GM21576 (cell line): Measurements from ENCODE around the gene CCNC.
A peak's percentile ranks its signal among the peaks of the same experiment; 100 is the strongest.

Experiments
- ATAC-seq: cut with Tn5 transposase; IDR thresholded peaks from one replicate; pipeline ENCODE4 v1.9.1; 2021; ENCODE audit warnings: mild to moderate bottlenecking, moderate library complexity; ENCODE audit not compliant: unreplicated experiment

Gene CCNC

DNA sequence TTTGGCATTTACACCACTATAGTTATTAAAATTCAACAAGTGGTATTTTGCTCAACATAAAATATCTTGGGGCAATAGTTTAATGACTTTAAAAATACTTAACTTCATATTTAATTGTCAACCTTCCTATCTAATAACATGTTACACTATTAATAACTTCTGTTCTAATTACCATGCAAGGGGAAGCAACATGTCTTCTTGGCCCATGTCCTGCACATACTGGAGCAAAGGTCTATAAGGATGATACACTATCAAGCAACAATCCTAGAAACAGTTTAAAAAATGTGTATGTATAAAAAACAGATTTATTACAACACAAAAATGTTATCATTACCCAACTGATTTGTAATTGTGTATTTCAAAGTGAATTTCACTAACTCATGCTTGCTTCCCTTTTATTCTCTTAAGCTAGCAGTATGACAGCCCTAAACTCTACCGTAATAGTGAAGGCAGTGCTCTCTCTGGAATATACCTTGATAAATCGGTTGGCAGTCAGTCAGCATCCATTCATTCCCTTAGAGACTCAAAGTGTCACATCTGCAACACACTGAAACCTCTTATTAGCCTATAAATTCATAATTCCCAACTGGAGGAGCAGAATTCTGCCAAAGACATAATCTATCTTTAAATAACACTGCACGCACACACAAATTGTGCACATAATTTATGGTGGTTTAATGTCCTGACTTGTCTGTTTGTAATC, 18.3 kb downstream of the CCNC start:
- ATAC-seq: no peak

DNA sequence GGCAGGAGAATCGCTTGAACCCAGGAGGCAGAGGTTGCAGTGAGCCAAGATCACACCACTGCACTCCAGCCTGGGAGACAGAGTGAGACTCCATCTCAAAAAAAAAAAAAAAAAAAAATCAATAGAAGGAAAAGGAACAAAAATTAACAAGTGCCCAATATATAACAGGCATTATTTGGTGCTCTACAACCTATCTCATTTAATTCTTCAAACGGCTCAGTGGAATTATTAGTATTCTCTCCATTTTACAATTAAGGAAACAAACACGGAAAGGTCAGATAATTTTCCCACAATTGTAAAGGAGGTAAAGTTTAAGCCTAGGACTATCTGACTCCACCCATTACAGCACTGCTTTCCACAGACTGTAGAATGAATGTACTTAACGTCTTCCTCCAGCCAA, 19.8 kb downstream of the CCNC start:
- ATAC-seq: no peak

DNA sequence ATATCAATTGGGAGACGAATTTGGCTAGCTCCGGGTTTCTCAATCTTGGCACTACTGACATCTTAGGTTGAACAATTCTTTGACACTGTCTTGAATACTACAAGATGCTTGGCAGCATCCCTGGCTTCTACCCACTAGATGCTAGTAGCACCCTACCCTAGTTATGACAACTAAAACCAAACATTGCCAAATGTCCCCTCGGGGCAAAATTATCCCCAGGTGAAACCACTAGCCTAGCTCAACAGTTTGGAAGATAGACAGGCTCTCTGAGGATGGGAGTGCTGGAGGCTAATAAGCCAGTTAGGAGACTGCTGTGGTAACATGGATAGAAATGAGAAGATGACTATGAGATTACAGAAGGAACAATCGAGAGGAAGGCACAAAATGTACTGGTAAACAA, 20.9 kb downstream of the CCNC start:
- no peak for ATAC-seq

DNA sequence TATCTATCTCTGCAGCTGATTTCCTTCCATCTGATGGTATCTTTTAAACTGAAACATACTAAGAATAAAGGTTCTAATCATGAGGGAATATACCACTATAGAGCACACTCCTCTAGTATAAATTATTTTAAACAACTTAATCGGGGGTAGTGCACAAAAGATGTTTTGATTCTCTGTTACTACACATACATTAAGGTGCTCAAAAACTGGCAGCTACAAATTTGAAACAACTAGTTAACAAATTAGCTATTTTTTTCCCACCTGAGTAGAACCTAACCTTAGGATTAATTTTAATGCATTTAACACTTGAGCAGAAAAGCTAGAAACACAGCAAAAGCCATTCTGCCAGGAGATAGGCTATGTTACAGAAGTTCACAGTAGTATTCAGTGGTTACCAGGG, 23.0 kb downstream of the CCNC start:
- no peak for ATAC-seq

DNA sequence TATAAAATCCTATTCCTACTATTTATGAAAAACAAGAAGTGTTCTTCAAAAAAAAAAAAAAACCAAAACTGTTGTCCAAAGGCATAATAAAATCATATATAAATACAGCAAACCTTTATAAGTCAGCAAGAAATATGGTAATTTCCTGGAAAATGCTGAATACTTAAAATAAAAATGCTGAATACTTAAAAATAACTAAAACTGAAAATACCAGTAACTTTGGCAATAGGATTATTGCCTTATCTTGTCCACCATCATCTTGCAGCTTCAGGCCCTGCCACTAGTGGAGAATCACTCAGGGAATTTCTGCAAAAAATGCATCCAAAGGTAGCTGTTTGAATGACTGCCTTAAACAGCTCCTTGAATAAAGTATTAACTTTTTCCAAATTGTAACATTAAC, 24.5 kb downstream of the CCNC start:
- ATAC-seq: no peak

DNA sequence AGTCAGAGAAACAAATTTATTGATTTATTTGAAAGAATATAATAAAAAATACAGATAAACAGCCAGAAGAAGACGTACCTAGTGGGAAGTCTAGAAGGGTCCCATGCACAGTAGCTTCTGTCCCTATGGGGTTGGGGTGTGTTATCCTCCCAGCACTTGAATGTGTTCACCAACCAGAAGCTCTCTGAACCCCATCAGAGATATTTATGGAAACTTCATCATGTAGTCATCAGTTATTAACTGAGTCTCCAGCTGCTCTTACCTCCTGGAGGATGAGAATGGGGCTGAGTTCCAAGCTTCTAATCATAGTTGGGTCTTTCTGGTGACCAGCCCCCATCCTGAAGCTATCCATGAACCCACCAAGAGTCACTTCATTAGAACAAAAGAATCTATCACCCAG, 37.8 kb downstream of the CCNC start:
- ATAC-seq: no peak

DNA sequence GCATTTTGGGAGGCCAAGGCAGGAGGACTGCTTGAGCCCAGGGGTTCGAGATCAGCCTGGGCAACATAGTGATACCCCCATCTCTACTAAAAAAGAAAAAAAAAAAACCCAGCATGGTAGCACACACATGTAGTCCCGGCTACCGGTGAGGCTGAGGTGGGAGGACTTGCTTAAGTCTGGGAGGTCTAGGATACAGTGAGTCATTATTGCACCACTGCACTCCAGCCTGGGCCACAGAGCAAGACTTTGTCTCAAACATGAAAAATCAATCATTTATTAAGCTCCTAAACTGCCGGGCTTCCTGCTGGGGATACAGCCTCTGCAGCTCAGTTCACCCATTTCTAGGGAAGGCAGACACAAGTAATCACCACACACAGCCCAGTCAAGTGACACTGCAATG, 45.9 kb downstream of the CCNC start:
- no peak for ATAC-seq

DNA sequence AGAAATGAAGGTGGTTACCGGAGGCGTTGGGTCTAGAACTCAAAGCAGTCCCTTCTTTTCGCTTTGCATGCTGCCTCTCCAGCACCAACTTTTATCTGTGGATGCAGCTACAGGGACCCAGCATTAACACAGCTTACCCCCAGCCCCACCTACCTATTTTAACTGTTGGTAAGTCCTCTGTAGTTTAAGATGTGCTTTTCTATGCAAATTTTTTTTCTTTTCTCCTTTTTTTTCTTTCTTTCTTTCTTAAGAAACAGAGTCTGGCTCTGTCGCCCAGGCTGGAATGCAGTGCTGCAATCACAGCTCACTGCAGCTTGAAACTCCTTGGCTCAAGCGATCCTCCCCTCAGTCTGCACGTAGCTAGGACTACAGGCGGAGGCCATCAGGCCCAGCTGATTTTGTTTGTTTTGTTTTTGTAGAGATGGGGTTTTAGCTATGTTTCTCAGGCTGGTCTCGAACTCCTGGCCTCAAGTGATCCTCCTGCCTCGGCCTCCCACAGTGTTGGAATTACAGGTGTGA, 46.8 kb downstream of the CCNC start:
- peak; percentile 26 for ATAC-seq

DNA sequence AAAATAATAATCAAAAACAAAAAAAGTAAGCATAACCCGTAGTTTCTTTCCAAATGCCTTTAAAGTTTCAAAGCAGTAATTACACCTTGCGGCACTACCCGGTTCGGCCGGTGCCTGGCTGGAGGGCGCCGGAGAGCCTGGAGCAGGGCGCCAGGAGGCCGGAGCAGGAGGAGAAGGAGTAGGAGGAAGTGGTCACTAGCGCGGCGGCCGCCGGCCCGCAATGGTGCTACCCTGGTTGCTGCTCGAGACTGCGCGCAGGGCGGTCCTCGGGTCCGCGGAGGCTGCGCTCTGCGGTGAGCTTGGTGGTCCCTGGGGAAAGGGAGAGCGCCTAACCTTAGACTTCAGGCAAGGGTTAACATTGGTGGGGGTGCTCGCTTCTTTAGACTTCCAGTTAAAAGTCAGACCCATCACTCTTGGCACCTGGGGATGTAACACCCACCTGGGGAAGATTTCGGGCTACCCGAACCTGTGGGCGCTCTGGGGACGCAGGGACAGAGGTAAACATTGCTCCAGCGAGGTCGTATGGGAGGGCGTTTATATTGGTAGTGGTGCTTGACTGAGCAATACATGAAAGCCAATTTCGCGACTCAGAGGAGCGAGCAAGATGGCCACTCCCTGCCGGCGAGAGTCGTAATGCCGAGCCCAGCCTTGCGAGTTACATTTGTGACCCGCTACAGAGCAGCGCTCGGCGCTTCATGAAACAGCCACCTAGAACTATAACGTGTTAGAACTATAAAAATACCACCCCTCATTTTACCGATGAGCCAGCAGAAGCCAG, 47.4 kb downstream of the CCNC start:
- peak; percentile 95 for ATAC-seq

DNA sequence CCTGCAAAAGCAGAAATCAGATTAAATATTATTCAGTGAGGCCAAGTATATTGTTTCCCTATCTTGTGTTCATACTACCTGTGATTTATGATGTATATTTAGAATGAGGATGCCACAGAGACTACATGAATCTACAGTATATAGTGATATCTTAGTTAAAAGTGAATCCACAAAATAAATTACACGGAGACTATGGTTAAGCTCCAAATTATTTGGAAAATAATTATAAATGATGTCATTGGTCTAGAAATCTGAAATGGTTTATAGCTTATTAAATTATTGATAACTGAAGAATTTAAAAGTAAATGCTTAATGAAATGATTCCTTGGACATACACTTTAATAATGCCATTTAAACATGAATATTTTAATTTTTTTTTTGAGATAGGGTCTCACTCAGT, 49.0 kb downstream of the CCNC start:
- no peak for ATAC-seq

DNA sequence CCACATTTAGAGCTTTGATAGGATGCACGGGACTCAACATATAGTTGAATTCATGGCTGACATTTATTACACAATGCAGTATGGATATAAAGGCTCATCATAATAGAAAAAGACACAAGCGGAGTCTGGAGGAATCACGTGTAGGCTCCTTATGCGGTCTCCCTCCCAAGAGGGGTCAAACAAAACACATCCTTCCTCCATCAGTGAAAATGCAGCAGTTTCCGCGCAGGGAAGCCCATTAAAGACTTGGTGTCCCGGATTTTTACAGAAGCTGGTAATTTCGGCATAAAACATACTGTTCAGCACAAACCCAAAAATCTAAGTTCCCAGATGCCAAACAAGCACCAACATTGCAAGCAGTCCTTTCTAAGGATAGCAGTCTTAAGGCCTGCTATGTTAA, 54.4 kb downstream of the CCNC start:
- no peak for ATAC-seq

DNA sequence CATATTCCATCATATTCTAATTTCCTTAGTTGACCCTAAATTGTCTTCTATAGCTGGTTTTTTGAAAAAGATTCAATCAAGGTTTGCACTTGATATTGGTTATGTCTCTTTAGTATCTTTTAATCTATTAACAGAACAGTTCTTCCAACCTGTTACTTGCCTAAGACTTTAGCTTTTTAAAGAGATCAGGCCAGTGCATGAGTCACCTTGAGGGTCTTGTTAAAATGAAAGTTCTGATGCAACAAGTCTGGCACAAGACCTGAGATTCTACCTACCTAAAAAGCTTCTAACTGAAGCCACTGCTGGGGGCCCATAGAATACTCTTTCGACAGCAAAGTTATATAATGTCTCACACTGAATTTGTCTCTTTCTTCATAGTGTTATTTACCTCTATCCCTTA, 56.4 kb downstream of the CCNC start:
- ATAC-seq: no peak

DNA sequence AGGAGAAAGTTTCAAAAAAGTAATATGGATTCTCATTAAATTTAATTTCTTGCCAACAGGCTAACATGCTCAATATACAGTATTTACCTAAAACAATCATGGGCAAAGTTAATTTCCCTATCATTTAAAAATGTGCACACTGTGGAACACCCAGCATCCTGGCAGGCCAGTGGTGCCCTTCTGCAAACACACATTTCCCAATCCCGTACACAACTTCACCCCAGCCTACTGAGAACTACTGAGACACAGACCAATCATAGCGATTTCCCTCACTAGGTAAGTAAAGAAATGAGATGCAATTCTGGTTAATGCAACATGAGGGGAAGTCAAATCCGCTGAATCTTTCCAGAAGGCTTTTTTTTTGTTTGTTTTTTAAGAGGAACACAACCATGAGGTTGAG, 60.8 kb downstream of the CCNC start:
- ATAC-seq: no peak

DNA sequence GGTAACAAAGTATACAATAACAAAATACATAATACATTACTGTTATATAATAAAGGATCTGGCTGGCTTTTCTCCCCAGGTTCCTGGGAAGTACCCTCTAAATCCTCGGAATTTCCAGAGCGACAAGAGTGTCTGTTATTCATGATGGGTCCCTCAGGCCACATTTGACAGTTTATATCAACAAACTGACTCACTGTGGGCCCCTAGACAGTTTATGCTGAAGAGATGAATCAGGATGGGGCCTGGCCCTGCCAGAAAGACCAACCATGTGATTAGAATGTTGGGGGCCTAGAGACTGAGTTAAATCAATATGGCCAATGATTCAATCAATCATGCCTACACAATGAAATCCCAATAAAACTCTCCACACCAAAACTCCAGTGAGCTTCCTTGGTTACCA, 66.7 kb downstream of the CCNC start:
- no peak for ATAC-seq

DNA sequence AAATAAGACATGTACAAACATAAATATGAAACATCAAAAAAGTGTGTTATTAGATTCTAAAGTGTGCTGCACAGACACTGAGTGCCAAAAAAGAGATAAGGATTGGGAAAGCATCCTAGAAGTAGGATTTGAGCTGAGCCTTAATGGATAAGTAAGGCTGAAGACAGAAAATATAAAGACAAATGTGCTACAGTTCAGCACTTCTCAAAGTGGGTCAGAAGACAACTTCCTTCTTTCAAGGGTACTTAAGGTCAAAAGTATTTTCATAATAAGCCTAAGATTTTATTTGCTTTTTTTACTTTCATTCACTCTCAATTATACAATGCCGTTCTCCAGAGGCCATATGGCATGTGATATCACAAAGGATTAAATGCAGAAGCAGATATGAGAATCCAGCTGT, 70.0 kb downstream of the CCNC start:
- ATAC-seq: no peak

DNA sequence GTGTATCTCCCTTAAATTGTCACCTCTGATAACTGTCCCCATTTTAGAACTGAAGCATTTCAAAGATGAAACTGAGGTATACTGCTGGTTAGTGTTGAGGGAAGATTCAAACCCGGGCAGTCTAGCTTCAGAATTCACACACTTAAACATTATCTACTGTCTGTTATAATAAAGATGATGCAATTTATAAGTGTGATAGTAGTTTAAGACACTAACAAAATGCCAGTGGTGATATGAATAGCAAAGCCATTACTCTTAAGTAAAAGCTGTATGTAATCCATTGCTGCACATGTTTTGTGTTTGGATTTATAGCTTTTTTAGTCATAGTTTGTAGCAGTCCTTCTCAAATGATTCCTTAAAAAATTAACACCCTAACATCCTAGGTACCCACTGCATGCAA, 73.0 kb downstream of the CCNC start:
- ATAC-seq: no peak
